ENCODE results near the gene IL31RA. TPM values are rescaled to one million over a fixed set of nuclear protein-coding genes. Genes with fewer than 3 reads are reported as not detected.
"Not testable (repeated sequence)": the region's sequence is repeated elsewhere in the genome, so short reads cannot be mapped to it uniquely, and the experiment has no call there.

The IL31RA gene
- total RNA-seq, result not detected

DNA sequence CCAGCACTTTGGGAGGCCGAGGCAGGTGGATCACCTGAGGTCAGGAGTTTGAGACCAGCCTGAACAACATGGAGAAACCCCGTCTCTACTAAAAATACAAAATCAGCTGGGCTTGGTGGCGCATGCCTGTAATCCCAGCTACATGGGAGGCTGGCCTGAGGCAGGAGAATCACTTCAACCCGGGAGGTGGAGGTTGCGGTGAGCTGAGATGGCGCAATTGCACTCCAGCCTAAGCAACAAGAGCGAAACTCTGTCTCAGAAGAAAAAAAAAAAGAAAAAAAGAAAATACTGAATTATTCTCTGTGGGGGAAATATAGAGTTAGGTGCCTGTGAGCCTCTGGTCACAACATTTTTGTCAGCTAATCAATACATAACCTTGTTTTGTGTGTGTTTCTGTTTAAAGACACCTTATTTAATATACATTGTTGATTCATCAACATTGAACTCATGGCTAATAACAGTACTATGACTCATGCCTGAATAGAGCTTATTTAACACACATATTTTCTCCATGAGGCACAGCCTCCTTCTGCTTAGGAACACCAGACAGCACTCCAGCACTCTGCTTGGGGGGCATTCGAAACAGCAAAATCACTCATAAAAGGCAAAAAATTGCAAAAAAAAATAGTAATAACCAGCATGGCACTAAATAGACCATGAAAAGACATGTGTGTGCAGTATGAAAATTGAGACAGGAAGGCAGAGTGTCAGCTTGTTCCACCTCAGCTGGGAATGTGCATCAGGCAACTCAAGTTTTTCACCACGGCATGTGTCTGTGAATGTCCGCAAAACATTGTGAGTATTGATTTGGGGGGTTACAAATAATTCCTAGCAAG lies at the start of gene IL31RA:
Gene IL31RA (plus strand): TSS at position 519 of the 836 bp plus-strand sequence. CDS start 214 bp downstream, at position 733.
- peak; percentile 63 to 74 for ATAC-seq
- no peak for DNase-seq
- Mint-ChIP-seq H3K36me3 (ENCODE audit: insufficient read depth) (no peaks in the 10 kb centered on the region), H3K27me3 (ENCODE audit: low read depth) (peaks cover 17% of the 10 kb centered on the region), H3K4me1 (ENCODE audit: low read depth) (peaks cover 13% of the 10 kb centered on the region), H3K9me3 (no peaks in the 10 kb centered on the region), H3K4me3 (no peak within 1 kb of the TSS)

DNA sequence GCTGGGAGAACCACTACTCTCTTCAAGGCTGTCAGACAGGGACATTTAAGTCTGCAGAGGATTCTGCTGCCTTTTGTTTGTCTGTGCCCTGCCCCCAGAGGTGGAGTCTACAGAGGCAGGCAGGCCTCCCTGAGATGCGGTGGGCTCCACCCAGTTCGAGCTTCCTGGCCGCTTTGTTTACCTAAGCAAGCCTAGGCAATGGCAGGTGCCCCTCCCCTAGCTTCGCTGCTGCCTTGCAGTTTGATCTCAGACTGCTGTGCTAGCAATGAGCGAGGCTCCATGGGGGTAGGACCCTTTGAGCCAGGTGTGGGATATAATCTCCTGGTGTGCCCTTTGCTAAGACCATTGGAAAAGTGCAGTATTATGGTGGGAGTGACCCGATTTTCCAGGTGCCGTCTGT lies 42.3 kb upstream of the IL31RA start:
- not testable (repeated sequence) for H3K4me1 Mint-ChIP-seq (ENCODE audit: low read depth); DNase-seq

DNA sequence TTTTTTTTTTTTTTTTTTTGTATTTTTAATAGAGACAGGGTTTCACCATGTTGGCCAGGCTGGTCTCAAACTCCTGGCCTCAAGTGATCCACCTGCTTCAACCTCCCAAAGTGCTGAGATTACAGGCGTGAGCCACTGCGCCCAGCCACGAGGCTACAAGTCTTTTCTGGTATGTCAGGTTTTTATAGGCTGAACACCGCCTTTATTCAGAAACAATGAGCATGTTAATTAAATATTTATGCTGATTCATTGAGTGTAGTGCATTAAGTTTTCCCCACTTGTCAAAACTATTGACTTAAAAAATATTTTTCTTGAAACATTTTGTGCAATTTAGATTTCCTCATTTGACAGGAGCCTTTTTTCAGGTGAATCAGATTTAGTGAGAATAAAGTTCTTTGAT lies 35.2 kb upstream of the IL31RA start:
- H3K36me3 Mint-ChIP-seq (ENCODE audit: insufficient read depth); H3K4me3 Mint-ChIP-seq; H3K9me3 Mint-ChIP-seq; H3K4me1 Mint-ChIP-seq (ENCODE audit: low read depth); DNase-seq; ATAC-seq: not testable (repeated sequence)
- H3K27me3 Mint-ChIP-seq (ENCODE audit: low read depth), result peaks cover 13% of the 10 kb centered on the region

More for the DNA sequence above, 42.3 kb upstream of the IL31RA start:
- H3K36me3 Mint-ChIP-seq (ENCODE audit: insufficient read depth); ATAC-seq; H3K4me3 Mint-ChIP-seq; H3K27me3 Mint-ChIP-seq (ENCODE audit: low read depth): not testable (repeated sequence)
- H3K9me3 Mint-ChIP-seq, result peaks cover 12% of the 10 kb centered on the region

DNA sequence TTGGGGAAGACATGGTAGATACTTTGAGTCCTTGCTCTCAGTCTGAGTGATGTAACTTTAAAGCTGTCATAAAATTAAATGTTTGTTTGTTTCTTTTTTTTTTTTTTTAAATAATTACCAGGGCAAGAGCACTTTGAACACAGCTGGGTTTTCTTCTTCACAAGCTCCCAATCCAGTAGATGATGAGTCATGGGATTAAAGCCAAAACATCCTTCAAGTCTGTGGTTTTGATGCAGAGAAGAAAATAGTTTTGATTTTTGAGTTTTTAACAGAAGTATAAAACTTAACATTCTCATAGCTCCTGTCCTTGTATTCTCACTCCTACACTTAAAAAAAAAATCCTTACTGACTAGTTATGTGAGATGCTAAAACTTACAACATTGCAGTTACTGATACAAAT lies 34.8 kb upstream of the IL31RA start:
- Mint-ChIP-seq H3K9me3 (no peaks in the 10 kb centered on the region), H3K27me3 (ENCODE audit: low read depth) (peaks cover 17% of the 10 kb centered on the region), H3K4me1 (ENCODE audit: low read depth) (peaks cover under 1% of the 10 kb centered on the region), H3K36me3 (ENCODE audit: insufficient read depth) (no peaks in the 10 kb centered on the region), H3K4me3 (no peak overlapping the region)
- DNase-seq (no peak), ATAC-seq (no peak)

DNA sequence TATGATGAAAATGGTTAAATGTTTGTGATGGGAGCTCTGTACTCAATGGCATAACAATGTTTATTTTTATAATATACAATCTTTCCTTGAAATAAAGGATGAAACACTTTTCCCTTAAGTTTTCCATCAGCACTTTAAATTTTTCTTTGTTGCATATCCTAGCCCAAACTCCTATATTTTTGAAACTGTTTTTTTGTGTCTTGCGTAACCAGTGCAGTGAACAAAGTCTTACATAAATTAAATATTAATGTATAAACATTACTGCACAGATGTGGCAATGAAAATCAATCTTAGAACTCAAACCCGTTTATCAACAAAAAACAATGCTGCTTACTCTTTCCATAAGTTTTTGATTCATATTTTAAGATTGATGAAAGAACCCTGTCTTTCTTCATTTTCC lies 34.1 kb upstream of the IL31RA start:
- no peaks in the 10 kb centered on the region for H3K36me3 Mint-ChIP-seq (ENCODE audit: insufficient read depth)
- no peak for ATAC-seq
- H3K27me3 Mint-ChIP-seq (ENCODE audit: low read depth), result peaks cover 21% of the 10 kb centered on the region
- H3K4me1 Mint-ChIP-seq (ENCODE audit: low read depth), result peaks cover 2% of the 10 kb centered on the region
- no peak for DNase-seq
- H3K9me3 Mint-ChIP-seq, result no peaks in the 10 kb centered on the region
- H3K4me3 Mint-ChIP-seq, result no peak overlapping the region

DNA sequence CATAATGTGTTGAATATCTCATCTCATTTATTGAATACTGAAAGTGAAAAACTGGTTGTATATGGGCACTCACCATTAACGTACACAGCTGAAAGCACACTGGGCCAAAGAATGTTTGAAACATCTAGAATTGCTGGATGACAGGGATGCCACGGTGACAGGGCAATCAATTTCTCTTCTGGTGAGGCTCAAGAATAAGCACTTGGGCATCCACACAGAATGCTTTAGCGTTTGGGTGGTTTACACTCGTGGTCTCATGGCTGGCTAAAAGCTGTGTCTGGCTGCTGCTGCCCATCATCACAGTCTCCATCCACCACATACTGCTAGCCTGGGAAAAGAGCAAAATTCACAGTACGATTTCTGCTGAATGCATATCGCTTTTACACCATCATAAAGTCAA lies 30.7 kb upstream of the IL31RA start:
- no peaks in the 10 kb centered on the region for H3K36me3 Mint-ChIP-seq (ENCODE audit: insufficient read depth)
- no peaks in the 10 kb centered on the region for H3K9me3 Mint-ChIP-seq
- DNase-seq, result no peak
- H3K27me3 Mint-ChIP-seq (ENCODE audit: low read depth), result peaks cover 46% of the 10 kb centered on the region
- ATAC-seq, result no peak
- H3K4me3 Mint-ChIP-seq, result no peak overlapping the region
- H3K4me1 Mint-ChIP-seq (ENCODE audit: low read depth), result peaks cover 6% of the 10 kb centered on the region

DNA sequence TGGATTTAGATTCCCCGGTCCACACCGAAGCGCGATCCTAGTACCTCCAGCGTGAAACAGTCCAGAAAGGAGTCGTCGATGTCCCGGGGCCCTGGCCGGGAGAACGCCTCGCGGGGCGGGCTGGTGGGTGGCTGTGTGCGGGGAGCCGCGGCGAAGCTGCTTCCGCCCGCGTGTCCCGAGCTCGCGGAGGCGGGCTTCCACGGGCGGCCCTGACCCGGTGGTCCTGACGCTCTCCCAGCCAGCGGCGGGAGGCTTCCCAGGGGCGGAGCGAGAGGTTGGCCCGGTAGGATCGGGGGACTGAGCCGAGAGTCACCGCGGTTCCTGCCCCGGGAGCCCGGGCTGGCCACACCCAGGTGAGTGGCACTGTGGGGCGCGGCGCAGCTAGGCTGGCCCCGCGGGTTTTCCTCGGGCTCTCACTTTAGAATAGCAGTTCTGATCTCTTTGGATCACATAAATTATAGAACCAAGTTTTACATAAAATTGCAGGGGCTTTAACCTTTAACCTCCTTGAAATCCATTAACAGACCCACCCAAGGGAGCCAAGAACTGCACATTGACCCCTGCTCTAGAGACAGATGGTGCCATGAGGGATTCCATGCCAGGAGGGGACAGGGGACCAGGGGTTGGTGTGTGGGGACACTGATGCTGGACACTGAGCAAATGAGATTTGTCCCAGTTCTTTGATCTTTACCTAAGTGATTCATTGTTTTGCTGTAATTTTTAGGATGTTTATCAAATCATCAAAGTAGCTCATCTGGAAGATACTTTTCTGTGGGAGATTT lies 29.2 kb upstream of the IL31RA start:
- Mint-ChIP-seq H3K4me3 (peak overlapping the region; percentile 19), H3K27me3 (ENCODE audit: low read depth) (peaks cover 50% of the 10 kb centered on the region), H3K9me3 (no peaks in the 10 kb centered on the region), H3K4me1 (ENCODE audit: low read depth) (peaks cover 6% of the 10 kb centered on the region), H3K36me3 (ENCODE audit: insufficient read depth) (no peaks in the 10 kb centered on the region)
- ATAC-seq (peak; percentile 37 to 69), DNase-seq (no peak)

DNA sequence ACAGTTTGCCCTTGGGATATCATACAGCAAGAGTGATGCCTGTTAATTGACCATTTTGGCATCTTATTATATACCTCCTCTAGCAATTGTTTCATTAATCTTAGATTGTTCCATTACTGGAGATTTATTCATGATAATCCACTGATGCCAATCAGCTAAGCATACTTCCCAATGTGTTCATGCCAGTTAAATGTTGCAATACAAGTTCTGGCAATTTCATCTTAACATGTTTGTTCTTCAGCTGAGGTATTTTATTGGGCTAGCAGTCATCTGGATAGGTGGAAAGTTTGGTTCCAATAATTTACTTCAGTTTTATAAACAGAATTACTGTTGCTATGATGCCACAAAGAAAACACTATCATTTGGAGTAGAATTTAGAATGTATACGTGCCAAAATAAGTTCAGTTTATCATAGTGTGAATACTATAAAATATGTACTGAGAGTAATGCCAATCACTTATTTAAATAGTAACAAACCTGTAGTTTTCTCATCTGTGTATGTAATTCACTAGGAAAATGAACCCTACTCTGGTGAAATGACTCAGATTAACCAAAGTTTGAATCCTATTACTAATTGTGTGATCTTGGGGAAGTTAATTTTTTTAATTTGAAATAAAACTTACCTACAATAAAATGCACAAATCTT lies 27.9 kb upstream of the IL31RA start:
- ATAC-seq (no peak), DNase-seq (no peak)
- Mint-ChIP-seq H3K27me3 (ENCODE audit: low read depth) (peaks cover 50% of the 10 kb centered on the region), H3K9me3 (no peaks in the 10 kb centered on the region), H3K4me1 (ENCODE audit: low read depth) (peaks cover 6% of the 10 kb centered on the region), H3K36me3 (ENCODE audit: insufficient read depth) (no peaks in the 10 kb centered on the region), H3K4me3 (no peak overlapping the region)

DNA sequence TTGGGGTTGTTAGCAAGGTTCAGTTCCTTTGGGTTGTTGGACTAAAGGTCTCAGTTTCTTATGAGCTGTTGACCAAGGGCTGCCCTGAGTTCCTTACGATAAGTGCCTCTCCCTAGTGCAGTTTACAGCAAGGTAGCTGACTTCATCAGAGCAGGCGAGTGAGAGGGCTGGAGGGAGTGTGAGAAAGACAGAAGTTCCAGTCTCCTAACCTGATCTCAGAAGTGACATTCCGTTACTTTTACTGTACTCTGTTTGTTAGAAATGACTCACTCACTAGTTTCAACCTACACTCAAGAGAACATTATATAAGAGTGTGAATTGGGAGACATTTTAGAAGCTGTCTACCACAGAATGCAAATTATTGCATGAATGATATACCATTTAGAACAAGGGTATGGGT lies 21.2 kb upstream of the IL31RA start:
- Mint-ChIP-seq H3K9me3 (no peaks in the 10 kb centered on the region), H3K4me1 (ENCODE audit: low read depth) (no peaks in the 10 kb centered on the region), H3K36me3 (ENCODE audit: insufficient read depth) (no peaks in the 10 kb centered on the region), H3K4me3 (no peak overlapping the region), H3K27me3 (ENCODE audit: low read depth) (peaks cover 8% of the 10 kb centered on the region)
- ATAC-seq (no peak), DNase-seq (no peak)

DNA sequence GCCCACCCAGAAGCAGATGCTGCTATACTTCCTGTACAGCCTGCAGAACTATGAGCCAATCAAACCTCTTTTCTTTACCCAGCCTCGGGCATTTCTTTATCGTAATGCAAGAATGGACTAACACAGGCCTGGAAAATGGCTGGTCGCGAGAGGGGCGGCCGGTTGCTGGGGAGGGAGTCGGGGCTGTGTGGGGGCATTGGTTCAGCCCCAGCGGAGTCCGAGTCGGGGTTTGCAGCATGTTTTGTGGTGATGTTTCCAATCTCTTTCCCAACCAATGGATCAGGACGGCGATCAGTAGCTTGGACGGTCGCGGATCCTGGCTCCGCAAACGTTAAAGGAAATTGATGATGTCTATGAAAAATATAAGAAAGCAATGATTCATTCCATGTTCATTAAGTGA lies 18.7 kb upstream of the IL31RA start:
- Mint-ChIP-seq H3K4me3 (no peak overlapping the region), H3K9me3 (no peaks in the 10 kb centered on the region), H3K4me1 (ENCODE audit: low read depth) (no peaks in the 10 kb centered on the region), H3K36me3 (ENCODE audit: insufficient read depth) (no peaks in the 10 kb centered on the region), H3K27me3 (ENCODE audit: low read depth) (no peaks in the 10 kb centered on the region)
- DNase-seq (no peak), ATAC-seq (no peak)

DNA sequence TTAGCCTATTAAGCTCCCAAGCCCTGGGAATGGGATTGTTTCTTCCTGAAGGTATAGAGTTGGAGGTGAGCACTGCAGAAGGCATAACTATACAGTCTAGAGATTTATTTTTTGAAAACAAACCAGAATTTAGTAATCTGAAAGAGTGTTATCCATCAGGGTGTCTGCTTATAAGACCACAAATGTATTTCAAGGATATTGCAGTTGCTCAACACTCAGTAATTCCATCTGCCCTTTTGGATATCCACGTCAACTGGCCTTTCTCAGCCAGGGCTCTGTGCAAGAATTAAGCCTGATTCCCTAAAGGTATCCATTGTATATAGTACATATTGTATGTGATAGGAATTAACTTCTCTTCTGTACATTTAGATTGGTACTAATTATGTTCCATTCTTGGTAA lies 15.0 kb upstream of the IL31RA start:
- no peak for DNase-seq
- H3K4me1 Mint-ChIP-seq (ENCODE audit: low read depth), result no peaks in the 10 kb centered on the region
- no peaks in the 10 kb centered on the region for H3K27me3 Mint-ChIP-seq (ENCODE audit: low read depth)
- no peaks in the 10 kb centered on the region for H3K9me3 Mint-ChIP-seq
- H3K4me3 Mint-ChIP-seq, result no peak overlapping the region
- H3K36me3 Mint-ChIP-seq (ENCODE audit: insufficient read depth), result no peaks in the 10 kb centered on the region
- no peak for ATAC-seq

DNA sequence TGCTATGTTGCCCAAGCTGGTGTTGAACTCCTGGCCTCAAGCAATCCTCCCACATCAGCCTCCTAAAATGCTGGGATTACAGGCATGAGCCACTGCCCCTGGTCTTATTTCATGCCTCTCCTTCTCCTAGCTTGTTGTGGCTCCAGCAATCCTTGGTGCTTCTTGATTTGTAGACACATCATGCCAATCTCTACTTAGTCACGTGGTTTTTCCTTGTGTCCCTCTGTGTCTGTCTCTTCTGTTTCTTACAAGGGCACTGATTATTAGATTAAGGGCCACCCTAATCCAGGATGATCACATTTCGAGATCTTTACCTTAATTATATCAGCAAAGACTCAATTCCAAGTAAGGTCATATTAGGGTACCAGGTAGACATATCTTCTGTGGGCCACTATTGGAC lies 9.2 kb upstream of the IL31RA start:
- ATAC-seq (no peak), DNase-seq (no peak)
- Mint-ChIP-seq H3K9me3 (peaks cover 14% of the 10 kb centered on the region), H3K4me3 (no peak overlapping the region), H3K4me1 (ENCODE audit: low read depth) (no peaks in the 10 kb centered on the region), H3K36me3 (ENCODE audit: insufficient read depth) (no peaks in the 10 kb centered on the region), H3K27me3 (ENCODE audit: low read depth) (no peaks in the 10 kb centered on the region)

DNA sequence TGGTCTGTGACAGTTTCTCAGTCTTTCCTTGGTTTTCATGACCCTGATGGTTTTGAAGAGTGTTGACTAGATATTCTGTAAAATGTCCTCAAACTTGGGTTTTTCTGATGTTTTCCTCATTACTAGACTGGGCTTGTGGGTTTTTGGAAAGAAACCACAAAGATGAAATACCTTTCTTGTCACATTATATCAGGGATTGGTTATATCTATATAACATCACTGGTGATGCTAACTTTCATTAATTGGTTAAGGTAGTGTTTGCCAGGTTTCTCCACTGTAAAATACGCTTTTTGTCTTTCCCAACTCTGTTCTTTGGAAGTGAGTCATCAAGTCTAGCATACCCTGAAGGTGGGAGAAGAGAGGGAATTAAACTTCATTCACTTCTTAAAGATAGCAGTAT lies 3.3 kb upstream of the IL31RA start:
- Mint-ChIP-seq H3K27me3 (ENCODE audit: low read depth) (peaks cover 13% of the 10 kb centered on the region), H3K4me1 (ENCODE audit: low read depth) (peaks cover 3% of the 10 kb centered on the region)

DNA sequence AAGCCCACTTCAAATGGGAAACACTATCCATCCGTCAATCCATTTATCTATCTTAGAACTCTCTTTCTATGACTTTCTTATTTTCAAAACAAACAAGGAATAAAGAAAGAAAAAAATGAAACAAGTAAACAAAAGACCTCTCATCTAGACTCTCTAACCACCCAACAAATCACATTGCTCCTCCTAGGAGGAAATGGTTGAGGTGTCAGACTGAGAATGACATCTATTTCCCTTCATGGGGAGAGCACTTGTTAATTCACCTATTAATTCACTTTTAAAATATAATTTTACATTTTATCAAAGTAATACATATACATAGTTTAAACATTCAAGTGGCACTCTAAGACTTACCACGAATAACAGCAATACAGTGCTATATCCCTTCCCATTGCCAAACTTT lies 2.4 kb upstream of the IL31RA start:
- ATAC-seq, result no peak
- H3K27me3 Mint-ChIP-seq (ENCODE audit: low read depth), result peaks cover 17% of the 10 kb centered on the region
- H3K4me3 Mint-ChIP-seq, result no peak overlapping the region

More for the DNA sequence above, 3.3 kb upstream of the IL31RA start:
- peaks cover 14% of the 10 kb centered on the region for H3K9me3 Mint-ChIP-seq
- no peak for DNase-seq
- H3K4me3 Mint-ChIP-seq, result no peak overlapping the region
- ATAC-seq, result no peak
- H3K36me3 Mint-ChIP-seq (ENCODE audit: insufficient read depth), result no peaks in the 10 kb centered on the region

More for the DNA sequence above, 2.4 kb upstream of the IL31RA start:
- Mint-ChIP-seq H3K9me3 (peaks cover 10% of the 10 kb centered on the region), H3K36me3 (ENCODE audit: insufficient read depth) (no peaks in the 10 kb centered on the region), H3K4me1 (ENCODE audit: low read depth) (peaks cover 3% of the 10 kb centered on the region)
- DNase-seq, result no peak
